HG03066 (cell line): ENCODE results near the gene TMEM17.

ENCODE experiments used
- ATAC-seq: cut with Tn5 transposase; IDR thresholded peaks from one replicate; pipeline ENCODE4 v1.9.1; 2021; ENCODE audit warnings: low read depth; ENCODE audit not compliant: unreplicated experiment

TMEM17 gene

GRCh38 chr2:62512384-62512783, 6.4 kb upstream of the TMEM17 start:
- ATAC-seq: no peak

- no peak for ATAC-seq
Observed at GRCh38 chr2:62511636-62512035, 5.6 kb upstream of the TMEM17 start.

DNA sequence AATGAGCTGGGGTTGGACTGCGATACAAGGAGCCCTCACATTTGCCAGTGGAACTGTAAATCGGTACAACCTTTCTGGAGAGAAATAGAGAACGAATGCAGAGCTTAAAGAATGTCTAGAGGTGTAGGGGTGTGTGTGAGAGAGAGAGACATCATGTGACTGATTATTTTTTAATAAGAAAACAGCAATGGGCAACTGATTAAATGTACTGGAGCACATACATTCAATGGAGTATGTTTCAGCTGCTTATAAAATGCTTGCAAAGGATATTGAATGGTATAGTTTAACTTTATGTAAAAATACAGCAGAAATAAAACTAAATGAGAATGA, 391 bp upstream of the TMEM17 start:
- ATAC-seq: peak; percentile 35

GRCh38 chr2:62505109-62505749, 766 bp downstream of the TMEM17 start:
- no peak for ATAC-seq

DNA sequence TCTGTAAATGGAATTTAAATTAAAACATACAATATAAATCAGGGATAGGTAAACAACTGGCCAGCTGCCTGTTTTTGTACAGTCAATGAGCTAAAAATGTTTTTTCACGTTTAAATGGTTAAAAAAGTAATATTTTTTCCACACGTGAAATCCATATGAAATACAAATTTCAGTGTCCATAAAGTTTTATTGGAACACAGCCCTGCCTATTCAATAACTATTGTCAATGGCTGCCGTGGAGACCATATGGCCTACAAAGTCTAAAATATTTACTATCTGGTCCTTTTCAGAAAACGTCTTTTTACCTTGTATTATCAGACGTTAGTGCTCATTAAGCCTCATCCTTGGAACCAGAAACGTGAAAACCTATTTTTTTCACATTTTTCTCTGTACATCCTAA, 1.3 kb downstream of the TMEM17 start:
- no peak for ATAC-seq

- ATAC-seq: no peak
Observed at GRCh38 chr2:62501794-62502500, 4.0 kb downstream of the TMEM17 start.

GRCh38 chr2:62501069-62501468, 4.9 kb downstream of the TMEM17 start:
- no peak for ATAC-seq

DNA sequence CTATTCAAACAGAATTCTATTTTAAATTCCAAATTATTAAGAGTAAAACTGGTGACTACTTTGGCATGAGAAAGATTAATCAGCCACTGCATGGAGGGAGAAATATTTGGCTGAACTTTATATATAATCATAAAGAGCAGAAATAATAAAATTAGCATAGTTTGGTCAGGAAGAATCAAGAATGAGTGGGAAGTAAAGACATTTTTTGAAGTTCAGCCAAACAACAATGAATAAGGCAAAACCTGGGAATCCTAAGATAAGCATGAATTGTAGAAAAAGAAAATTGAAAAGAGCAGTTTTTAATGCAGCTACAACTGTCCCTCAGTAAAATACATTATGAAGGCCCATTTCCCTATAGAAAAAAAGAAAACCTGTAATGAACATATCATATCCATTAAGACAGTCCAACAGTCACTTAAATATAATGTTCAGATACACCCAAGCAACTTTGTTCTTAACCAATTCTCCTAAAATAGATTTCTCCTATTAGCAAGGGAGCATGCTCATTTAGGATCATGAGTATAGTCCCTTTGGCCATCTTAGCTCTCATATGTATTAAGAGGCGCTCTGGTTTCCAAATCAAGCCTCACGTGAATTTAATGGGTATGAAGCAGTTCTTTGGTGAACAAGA, 6.5 kb downstream of the TMEM17 start:
- ATAC-seq: no peak

GRCh38 chr2:62498739-62499138, 7.3 kb downstream of the TMEM17 start:
- no peak for ATAC-seq

DNA sequence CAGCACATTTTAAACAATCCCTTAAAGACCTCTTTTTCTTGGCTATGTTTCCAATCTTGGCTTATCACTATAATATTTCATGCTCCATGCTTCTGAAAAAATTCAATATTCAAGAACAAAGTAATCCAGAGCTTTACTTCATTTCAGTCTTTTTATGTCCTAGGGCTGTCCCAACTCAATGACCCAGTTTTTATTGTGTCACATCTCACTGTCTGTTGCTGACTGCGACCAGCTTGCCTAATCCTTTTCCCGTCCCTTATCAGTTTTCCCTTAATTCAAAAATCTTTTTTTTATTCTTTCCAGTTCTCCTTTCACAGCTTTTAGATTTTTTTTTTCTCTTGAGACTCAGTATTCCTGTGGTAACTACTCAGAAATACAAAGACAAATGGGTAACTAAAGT, 10.2 kb downstream of the TMEM17 start:
- no peak for ATAC-seq

DNA sequence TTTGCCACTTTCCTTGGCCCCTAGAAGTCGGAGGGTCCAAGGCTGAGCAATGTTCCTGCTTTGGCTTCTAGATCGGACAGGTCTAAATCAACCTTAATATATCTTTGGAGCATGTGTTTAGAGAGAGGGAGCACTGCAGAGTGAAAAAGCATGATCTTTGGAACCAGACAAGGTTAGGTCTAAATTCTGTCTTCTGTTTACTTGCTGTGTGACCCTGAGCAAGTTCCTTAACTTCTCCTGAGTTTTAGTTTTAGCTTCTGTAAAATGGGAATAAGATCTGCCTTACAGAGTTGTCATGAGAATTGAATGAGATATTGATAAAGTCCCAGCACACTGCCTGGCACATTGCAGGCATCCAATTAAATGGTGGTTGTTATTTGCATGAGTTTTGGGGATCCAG, 13.9 kb downstream of the TMEM17 start:
- ATAC-seq: no peak

DNA sequence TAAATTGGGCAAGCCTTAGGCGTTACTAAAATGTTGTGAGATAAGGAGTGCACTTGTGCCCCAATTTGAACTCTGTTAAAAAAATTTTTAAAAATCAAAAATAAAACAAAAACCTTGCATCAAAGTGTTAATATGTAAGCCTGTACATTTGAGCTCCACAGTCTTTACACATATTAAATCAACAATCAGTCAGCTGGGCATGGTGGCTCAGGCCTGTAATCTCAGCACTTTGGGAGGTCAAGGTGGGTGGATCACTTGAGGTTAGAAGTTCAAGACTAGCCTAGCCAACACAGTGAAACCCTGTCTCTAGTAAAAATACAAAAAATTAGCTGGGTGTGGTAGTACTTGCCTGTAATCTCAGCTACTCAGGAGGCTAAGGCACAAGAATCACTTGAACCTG, 16.3 kb downstream of the TMEM17 start:
- ATAC-seq: no peak

- ATAC-seq: no peak
Observed at GRCh38 chr2:62489162-62489561, 16.8 kb downstream of the TMEM17 start.

GRCh38 chr2:62486439-62486765, 19.6 kb downstream of the TMEM17 start:
- ATAC-seq: no peak

DNA sequence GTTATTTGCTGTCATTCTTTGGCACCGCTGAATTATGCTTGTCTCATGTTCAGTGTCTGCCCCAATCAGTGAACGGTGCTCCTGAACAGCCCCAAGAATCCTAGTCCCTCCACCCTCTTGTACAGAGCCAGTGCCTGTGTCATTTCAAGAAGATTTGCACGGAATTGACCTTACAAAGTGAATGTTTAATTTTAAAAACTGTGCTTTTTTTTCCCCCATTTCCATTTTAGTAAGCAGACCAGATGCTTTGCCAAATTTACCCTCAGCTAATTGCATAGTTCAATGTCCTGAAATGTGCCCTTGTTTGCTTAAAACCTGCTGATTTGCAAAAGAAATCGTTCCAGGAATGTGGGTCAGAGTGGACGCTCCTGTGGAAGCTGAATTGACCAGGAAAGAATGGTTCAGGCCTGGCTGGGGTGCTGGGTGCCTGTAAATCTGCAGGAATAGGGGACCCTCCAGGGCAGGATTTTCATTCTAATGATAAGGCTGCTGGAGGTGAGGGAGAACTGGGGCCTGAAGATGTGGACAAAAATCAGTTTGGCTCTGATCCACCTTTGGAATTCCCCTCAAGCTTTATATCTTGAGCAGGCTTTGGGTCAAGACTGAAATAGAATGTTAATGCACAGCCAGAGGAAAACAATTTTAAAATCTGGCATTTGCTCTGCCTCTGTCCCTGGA, 20.1 kb downstream of the TMEM17 start:
- ATAC-seq: no peak

GRCh38 chr2:62482558-62483352, 23.2 kb downstream of the TMEM17 start:
- no peak for ATAC-seq

DNA sequence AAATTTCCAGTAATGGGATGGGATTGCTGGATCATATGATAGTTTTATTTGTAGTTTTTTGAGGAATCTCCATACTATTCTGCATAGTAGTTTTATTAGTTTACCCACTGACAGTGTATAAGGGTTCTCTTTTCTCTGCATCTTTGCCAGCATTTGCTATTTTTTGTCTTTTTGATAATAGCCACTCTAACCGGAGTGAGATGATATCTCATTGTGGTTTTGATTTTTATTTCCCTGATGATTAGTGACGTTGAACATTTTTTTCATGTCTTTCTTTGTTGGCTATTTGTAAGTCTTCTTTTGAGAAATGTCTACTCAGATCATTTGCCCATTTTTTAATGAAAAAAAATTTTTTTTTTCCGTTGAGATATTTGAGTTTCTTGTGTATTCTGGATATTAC, 26.1 kb downstream of the TMEM17 start:
- ATAC-seq: no peak

DNA sequence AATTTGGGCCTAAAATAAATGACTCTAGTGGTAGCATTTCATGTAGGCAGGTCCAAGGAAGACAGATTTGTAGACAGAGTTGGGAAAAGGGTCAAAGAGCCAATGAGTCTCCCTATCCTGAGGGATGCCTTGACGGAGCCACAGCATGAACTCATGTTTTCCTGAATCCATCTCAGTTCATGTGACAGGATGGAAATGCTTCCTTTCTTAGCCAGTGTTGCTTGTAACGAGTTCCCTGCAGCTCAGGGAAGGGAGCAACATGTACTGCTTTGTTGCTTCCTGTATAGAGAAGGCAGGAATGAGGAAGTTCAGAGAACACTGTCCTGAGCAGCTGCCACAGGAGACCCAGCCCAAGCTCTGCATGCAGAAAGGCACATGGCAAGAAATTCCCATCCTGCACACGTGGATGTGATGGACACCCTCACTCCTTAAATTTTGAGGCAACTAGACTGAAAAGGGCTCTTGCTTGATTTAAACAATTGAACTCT, 27.9 kb downstream of the TMEM17 start:
- ATAC-seq: no peak

GRCh38 chr2:62477573-62477972, 28.4 kb downstream of the TMEM17 start:
- no peak for ATAC-seq

- no peak for ATAC-seq
Observed at GRCh38 chr2:62475172-62476011, 30.6 kb downstream of the TMEM17 start.
